Measurements from ENCODE around the gene TMEM266.
"Not testable (repeated sequence)": the region's sequence is repeated elsewhere in the genome, so short reads cannot be mapped to it uniquely, and the experiment has no call there.

The TMEM266 gene, protein sequence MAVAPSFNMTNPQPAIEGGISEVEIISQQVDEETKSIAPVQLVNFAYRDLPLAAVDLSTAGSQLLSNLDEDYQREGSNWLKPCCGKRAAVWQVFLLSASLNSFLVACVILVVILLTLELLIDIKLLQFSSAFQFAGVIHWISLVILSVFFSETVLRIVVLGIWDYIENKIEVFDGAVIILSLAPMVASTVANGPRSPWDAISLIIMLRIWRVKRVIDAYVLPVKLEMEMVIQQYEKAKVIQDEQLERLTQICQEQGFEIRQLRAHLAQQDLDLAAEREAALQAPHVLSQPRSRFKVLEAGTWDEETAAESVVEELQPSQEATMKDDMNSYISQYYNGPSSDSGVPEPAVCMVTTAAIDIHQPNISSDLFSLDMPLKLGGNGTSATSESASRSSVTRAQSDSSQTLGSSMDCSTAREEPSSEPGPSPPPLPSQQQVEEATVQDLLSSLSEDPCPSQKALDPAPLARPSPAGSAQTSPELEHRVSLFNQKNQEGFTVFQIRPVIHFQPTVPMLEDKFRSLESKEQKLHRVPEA

DNA sequence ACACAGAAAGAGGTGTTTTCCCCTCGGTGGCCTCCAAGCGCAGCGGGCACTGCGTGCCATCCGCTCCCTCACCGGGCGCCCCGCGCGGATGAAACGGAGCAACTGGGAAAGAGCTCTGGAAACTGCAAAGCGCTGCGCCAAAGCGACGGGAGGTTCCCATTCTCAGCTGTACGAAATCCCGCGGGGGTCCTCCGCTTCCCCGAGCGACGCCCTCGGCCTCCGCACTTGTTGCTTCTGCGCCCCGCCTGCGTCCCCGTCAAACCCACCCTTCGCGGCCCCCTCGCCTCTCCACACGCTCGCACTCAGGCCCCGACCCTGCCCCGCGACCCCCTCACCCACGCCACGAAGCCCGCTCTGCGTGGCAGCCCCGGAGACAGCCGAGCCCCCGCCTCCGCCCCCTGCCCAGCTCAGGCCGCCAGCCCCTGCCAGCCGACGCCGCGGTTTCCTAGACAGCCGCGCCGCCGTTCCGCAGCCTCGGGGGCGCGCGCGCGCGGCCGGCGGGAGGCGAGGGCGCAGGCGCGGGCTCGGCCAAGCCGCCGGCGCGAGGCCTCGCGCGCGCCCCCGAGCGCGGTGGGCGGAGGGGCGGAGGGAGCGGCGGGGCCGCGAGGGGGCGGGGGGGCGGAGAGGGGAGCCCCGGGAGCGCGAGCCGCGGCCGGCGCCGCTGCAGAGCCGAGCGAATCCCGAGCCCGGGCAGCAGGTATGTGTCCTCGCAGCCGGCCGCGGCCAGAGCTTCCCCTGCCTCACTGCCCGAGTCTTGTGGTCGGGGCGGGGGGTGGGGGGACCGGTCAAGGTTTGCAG lies at the start of gene TMEM266:
TMEM266 (plus strand) TSS at position 666 of the 798 bp plus-strand sequence. CDS start 74,279 bp downstream, outside the sequence.
- DNase-seq: peak; percentile 5

DNA sequence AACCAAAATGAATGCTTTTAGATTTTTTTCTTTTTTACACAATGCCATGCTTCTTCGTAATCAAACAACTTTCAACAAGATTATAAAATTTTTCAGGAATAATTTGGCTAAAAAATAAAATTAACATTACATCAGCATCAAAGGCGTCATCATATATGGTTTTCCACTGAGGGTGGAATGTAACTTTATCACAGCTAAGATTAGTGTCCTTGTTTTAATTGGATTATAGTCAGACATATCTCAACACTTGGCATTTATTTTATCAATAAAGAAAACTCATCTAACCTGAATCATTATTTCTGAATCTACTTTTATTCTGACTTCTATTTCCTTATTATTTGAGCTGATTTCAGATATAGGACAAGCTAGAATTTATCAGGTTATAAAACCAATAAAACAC lies 49.2 kb upstream of the TMEM266 start:
- no peak for DNase-seq

DNA sequence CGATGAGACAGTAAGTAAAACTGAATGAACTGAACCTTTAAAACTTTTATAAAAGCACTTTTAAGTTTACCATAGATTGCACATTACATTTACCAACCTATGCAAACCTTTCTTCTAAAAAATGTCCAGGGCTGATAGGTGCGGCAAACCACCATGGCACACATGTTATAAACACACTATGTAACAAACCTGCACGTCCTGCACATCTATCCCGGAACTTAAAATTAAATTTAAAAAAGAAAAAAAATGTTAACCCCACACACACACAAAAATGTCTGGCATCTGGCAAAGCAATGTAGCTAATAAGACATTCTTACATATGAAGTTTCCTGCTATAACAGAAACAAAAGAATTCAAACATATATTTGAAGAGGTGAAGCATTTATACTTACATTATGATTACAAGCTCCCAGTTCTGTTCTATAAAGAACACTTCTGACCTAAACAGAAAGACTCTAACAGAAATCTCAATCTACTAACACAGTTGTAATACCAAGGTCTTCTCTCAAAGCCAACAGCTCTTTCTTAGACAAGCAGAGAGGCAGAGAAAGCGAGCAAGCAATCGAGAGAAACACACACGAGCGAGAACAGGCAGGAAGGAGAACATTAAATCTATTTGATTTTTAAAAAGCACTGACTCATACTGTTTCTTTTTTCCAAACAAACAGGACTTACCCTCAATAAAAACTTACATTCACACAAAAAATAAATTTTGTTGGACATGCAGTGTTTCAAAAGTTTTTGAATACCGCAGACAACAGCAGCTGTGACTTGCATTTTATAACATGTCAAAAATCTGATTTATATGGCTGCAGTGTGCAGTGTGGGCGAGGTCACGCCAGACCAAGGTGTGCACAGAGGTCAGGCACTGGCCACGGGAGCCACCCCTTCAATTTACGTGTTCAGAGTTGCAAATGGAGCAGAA lies 47.9 kb upstream of the TMEM266 start, which contains the start of gene NRG4:
NRG4 (minus strand) TSS at position 798 of the 925 bp plus-strand sequence. CDS start 1,194 bp downstream, outside the sequence.
- DNase-seq: no peak

DNA sequence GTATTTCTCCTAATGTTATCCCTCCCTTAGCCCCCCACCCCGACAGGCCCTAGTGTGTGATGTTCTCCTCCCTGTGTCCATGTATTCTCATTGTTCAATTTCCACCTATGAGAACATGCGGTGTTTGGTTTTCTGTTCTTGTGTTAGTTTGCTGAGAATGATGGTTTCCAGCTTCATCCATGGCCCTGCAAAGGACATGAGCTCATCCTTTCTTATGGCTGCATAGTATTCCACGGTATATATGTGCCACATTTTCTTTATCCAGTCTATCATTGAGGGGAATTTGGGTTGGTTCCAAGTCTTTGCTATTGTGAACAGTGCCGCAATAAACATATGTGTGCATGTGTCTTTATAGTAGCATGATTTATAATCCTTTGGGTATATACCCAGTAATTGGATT lies 46.3 kb upstream of the TMEM266 start:
- DNase-seq: not testable (repeated sequence)

DNA sequence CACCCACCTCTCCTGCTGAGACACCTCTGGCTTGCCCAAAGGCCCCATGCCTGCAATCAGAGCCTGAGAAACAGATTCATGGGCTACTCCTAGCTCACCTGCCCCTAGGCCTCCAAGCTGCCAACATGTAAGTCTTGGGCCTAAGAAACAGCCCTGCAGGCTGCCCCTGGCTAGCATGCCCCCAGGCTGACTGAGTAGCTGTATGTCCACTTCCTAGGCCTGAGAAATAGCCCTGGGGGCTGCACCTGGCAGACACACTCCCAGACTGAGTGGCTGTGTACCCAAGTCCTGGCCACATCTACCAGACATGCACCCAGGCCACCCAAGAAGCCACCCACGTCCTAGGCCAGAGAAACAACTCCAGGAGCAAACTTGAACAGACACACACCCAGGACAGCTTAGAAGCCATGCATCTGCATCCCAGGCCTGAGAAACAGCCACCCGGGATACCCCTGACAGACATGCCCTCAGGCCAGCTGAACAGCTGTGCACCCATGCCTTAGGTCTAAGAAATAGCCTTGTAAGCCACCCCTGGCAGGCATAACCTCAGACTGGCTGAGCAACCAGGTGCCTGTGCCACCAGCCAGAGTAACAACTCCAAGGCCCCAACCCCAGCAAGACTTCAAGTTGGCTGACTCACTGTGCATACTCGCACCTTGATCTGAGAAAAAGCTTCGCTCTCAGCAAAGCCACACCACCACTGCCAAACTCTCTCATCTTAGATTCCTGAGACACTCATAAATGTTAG lies 35.6 kb upstream of the TMEM266 start:
- no peak for DNase-seq

DNA sequence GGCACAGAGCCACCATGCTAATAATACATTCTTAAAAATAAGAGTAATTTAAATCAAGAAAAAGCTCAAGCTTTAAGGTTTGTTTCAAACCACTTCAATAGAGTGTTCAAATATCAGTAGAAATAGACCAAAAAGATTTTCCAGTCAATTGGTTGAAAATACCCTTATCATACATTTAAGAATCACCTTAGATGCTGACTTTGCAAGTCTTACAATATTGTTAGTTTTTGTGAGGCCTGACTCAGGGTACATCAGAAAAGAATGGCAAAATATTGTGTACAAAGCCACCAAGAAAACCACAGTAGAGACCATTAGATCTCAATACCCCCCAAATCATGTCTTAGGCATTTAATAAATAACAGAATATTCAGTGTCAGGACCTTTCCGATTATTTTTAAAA lies 27.7 kb upstream of the TMEM266 start:
- no peak for DNase-seq

DNA sequence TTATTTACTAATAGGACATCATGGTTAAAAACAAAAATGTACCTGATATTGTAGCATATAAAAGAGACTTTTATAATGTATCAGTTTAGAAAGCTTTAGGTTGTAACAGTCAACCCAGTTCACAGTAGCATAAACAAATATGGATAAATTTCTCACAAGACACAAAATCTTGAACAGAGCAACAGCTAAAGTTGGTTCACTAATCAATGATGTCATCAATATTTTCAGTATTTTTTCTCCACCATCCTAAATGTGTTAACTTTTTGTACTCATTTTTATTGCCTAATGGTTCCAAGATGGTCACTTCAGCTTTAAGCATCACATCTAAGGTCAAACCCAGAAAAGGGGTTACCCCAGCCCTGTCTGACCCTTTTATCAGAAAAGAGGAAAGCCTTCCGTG lies 26.3 kb upstream of the TMEM266 start:
- no peak for DNase-seq

DNA sequence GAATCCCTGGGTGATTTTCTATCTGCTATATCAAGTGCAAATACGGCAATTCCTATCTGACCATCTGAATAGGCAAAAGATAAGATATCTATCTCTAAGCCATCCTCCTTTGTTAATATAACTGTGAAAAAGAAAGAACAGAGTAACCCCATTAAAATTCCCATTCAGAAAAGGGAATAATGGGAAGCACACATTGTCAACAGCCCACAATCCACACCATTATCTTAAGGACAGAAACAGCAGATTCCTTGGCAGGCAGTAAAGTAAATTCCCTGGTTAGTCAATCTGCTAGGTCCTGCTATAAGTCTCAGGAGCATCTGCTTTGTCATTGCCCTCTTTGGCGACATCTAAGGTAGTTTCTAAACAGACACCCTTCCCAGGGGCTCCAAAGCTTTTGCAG lies 25.7 kb upstream of the TMEM266 start:
- no peak for DNase-seq

DNA sequence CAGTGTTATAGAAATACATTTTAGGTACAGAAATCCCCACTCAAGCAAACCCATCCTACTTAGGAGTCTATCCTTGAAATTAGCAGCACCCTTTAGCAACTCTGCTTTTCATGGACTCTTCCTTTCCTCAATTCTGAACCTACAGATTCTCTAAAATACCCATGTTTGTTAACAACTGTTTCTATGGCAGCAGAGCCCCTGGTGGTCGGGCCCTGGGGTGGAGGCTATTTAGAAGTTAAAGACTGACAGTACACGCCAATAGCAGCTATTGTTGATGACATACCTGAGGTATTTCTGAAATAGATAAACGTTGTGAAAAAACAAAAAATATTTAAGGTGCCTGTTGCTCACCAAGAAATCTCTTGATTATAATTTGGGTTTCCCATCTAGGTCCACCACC lies 24.2 kb upstream of the TMEM266 start:
- no peak for DNase-seq

DNA sequence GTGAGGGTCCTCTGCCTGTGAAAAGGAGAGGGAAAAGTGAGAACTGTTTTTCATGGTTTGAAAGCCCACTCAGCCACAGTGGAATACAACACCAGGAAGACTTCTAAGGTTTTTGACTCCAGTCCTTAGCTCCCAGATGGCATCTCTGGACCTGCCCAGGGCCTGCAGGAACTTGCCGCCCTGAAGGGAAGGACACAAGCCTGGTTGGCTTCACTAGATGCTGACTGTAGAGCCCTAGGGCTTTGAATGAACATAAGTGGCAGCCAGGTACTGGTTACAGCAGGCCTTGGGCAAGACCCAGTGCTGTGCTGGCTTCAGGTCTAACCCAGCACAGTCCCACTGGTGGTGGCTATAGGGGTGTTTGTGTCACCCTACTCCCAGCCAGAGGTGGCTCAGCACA lies 21.3 kb upstream of the TMEM266 start:
- no peak for DNase-seq

DNA sequence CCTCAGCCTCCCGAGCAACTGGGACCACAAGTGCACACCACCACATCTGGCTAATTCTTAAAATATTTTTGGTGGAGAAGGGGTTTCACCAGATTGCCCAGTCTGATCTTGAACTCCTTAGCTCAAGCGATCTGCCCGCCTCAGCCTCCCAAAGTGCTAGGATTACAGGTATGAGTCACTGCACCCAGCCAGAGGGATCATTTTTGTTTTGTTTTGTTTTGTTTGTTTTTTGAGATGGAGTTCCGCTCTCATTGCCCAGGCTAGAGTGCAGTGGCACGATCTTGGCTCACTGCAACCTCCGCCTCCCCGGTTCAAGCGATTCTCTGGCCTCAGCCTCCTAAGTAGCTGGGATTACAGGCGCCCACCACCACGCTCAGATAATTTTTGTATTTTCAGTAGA lies 5.6 kb upstream of the TMEM266 start:
- not testable (repeated sequence) for DNase-seq

DNA sequence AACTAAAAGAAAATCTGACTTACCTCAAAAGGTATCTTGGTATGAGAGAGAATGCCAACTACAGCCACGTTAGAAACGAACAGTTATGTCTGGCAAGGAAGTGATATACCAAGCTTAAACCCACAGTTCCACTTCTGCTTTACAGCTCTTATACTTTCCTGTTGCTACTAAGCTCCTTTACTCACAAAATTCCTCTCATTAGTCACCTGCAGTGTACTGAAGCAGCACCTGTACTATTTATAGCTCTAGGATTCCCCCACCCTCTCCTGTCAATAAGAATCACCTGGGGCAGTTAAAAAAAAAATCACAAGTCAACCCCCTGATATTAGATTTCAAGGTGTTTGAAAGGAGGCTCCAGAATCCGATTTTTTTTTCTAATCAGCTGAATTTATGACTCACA lies 2.9 kb upstream of the TMEM266 start:
- DNase-seq: no peak

DNA sequence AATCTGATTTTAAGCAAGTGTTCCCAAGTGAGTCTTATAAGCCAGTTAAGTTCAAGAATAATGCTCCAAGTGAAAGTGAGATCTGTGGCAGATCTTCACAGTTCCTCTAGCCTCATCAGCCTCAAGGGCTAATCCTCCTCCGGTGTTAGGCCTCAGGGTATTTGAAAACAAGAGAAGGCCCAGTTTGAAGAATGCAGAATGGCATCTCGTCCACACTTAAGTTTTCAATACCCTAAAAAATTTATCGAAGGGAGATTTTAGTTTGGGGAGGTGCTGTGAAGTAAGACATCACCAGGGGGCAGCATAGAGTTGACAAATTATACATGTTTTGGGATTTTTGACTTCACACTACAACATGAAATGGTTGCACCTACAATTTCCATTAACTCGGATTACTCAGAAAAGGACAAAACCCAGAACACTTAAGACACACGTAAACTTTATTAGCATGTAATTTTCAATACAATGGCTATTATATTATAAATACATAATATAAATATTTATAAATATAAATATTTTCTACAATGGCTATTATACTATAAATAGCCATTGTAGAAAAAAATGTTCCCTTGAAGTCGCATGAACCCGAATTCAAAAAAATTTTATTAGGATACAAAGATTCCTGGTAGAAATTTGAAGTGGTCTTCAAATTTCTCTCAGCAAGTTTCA lies 2.3 kb upstream of the TMEM266 start:
- no peak for DNase-seq

DNA sequence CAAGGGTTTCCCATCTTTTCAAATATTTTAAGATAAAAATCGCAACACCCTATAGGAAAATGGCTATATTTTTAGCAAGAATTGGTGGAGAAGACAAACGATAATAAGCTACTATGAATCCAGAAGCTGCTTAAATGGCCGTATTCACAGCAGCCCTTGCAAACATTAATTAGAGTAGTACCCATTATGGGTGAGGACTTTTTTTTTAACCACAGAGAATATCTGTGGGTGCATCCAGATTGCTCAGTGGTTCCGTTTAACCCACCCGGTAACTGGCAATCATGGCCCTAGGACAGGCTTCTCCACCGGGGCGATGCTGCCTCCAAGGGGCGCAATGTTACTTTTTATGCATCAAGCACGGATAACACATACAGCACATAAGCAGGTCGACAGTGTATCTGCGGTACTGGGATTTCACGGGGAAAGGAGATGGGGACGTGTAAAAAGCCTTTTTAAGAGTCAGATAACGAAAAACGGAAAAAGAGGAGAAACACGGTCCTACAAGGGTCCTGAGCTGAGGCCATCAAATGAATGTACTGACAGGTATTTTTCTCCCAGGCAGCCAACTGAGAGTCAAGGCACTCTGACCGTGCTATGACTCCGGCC lies 968 bp upstream of the TMEM266 start:
- DNase-seq: no peak

DNA sequence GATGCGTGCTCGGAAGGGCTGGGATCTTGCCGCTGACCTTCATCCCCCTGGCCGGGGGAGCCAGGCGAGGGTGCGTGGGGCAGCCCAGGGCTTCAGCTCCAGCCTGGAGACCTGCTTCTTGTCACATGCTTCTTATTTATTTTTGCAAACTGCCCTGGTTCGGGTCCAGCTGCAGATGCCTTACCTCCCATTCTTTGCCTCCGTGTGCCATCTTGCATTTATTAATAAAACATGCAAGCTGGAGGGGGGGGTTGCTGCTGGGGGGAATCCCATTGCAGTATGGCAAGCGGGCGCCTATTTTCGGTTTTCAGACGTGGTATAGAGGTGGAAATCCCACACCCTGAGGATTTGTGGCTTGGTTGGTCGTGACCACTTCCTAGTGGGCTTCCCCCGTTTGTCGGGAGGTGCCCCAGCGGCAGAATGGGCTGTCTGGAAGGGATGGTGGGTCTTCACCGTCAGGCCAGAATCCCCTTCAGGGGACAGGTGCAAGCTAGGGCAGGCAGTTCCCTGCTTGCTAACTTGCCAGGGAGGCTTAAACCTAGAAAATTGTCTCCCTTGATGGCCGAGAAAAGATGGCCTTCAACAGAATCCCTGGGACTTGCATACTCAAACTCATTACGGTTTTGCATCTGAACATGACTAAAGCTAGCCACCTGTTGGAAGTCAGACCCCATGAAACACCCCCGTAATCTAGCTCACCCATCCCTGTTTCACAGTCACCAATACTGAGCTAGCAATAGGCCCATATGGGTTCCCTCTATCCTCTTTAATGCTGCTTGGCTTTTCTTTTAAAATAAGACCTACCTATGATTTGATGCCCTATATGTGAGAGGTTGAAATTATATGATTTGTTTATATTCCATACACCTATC lies 569 bp downstream of the TMEM266 start:
- no peak for DNase-seq

DNA sequence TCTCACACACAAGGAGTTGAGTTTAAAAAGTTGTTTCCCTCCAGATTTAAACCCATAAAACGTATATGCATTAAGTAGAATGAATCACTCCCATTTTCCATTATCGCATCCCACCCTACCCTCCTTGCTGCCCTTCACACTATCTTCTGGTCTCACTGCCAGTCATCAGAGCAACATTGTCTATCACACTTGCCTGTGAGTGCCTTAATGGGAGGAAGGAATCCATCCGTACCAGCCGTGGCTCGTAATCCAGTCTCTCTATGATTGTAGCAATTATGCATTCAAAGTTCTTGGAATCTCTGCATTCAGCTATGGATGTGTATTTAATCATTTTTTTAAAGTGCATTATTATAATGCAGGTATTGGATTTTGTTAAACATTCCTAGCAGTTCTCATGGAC lies 1.9 kb downstream of the TMEM266 start:
- no peak for DNase-seq

DNA sequence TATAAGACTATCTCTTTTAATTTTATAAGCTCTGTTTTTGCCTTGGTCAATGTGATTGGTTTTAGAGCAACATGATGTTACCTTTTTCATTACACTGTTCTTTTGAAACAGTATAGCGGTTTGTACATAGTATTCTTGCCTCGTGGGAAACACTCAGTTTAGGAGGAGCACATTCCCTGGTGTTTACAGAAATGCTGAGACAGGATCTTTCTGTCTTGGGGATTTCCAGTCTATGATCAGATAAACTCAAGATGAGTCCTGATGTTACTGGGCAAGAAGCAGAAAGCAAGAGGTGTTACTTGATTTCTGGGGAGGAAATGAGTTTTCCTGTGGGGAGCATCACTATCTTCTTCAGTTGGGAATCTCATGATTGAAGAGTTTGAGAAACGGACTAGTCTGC lies 2.5 kb downstream of the TMEM266 start:
- no peak for DNase-seq

DNA sequence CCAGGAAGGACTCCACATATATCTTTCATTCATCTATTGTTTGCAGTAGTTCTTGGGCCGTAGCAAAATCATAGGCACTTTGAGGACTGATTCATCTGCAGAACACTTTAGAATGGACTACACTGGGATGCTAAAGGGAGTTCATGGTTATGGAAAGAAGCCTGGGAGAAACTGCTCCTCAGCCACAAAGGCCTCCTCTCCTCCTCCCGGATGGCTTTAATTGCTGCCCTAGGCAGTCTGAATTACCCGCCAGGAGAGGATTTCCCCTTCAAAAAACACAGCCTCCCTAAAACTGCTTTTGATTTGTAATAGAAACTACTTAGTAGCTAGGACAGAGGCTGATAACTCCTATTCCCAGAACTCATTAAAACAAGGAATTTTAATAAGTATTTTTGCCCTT lies 4.6 kb downstream of the TMEM266 start:
- DNase-seq: no peak

DNA sequence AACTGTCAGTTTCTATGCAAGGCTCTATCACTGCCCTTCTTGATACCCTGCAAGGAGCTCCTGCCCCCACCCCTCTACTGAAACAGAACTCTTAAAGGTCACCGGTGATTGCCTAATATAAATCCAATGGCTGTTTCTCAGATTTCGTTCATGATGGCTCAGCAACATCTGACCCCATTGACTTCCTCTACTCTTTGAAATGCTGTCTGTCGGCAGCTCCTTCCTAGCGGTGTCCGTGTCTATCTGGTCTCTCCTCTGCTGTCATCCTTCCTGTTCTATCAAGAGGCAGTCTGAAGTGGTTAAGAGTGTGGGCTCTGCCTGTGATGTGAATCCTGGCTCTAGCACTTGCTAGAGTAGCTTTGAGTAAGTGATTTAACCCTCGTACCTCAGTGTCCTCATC lies 5.5 kb downstream of the TMEM266 start:
- no peak for DNase-seq

DNA sequence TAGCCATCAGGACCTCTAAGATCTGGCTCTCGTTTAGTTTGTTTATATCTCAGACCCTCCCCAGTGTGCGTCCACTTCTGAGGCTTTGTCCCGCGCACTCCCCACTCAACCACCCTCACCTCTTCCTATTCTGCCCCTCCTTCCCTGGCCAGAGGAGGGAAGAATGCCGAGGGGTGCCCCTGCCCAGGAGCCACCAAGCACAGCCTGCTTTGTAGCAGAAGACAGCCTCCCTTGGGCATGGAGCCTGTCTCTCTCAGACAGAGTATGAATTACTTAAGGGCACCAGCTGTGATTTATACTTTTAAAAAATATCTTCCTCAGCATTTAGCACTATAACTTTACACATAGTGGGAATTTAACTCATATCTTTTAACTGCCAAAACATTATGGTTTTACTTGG lies 6.0 kb downstream of the TMEM266 start:
- no peak for DNase-seq

Measured in NCI-H2107 (cell line).